Measurements from ENCODE around the gene ICAM2. TPM values are rescaled to one million over a fixed set of nuclear protein-coding genes. Genes with fewer than 3 reads are reported as not detected.
A peak's percentile ranks its signal among the peaks of the same experiment; 100 is the strongest.

ICAM2 gene
- total RNA-seq, 4 donors from 2014 or later: 22.4 to 75.1 (median 58.1) TPM

DNA sequence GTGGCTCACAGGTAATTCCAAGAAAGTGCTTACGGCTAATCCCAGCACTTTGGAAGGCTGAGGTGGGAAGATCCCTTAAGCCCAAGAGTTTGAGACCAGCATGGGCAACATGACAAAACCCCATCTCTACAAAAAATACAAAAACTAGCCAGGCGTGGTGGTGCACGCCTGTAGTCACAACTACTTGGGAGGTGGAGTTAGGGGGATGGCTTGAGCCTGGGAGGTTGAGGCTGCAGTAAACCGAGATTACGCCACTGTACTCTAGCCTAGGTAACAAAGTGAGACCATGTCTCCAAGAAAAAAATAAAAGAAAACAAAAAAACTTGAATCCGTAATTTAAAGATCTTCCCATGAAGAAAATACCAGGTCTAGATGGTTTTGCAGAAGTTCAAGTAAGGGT is 5.0 kb downstream of the ICAM2 start:
- 96% methylated on average over 6 of the region's 6 CpGs for WGBS
- Histone ChIP-seq H3K27me3 (peaks cover 0 to 6% (median 0%) of the 10 kb centered on the region in 4 donors), H3K4me1 (peaks cover 0 to 14% (median 4%) of the 10 kb centered on the region in 4 donors), H3K36me3 (no peaks in the 10 kb centered on the region), H3K4me3 (no peak overlapping the region), H3K27ac (replicated peaks in 1 of 4) (peak overlapping the region in 1 of 4 donors; percentile 44), H3K9me3 (no peaks in the 10 kb centered on the region)
- no peak for DNase-seq (ENCODE audit: extremely low spot score)
- TF ChIP-seq, protein P1, sequence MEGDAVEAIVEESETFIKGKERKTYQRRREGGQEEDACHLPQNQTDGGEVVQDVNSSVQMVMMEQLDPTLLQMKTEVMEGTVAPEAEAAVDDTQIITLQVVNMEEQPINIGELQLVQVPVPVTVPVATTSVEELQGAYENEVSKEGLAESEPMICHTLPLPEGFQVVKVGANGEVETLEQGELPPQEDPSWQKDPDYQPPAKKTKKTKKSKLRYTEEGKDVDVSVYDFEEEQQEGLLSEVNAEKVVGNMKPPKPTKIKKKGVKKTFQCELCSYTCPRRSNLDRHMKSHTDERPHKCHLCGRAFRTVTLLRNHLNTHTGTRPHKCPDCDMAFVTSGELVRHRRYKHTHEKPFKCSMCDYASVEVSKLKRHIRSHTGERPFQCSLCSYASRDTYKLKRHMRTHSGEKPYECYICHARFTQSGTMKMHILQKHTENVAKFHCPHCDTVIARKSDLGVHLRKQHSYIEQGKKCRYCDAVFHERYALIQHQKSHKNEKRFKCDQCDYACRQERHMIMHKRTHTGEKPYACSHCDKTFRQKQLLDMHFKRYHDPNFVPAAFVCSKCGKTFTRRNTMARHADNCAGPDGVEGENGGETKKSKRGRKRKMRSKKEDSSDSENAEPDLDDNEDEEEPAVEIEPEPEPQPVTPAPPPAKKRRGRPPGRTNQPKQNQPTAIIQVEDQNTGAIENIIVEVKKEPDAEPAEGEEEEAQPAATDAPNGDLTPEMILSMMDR (IDR thresholded peaks at IDR 0.05): no peak
- no peak for TF ChIP-seq POLR2AphosphoS5 (IDR thresholded peaks at IDR 0.05)
- no peak for TF ChIP-seq EP300 (IDR thresholded peaks at IDR 0.05)
- no peak for TF ChIP-seq POLR2A (IDR thresholded peaks at IDR 0.05; ENCODE audit: low read depth)
- intact Hi-C loops (cut with DNase I): no loop called here

- Histone ChIP-seq H3K4me3 (no peak overlapping the region), H3K27me3 (peaks cover 0 to 10% (median 0%) of the 10 kb centered on the region in 4 donors), H3K27ac (replicated peaks in 1 of 4) (no peak overlapping the region), H3K4me1 (peaks cover 26 to 43% (median 32%) of the 10 kb centered on the region in 4 donors), H3K9me3 (no peaks in the 10 kb centered on the region), H3K36me3 (peaks cover 0 to 6% (median 0%) of the 10 kb centered on the region in 4 donors)
- no peak for DNase-seq (ENCODE audit: extremely low spot score)
- no peak for TF ChIP-seq EP300 (IDR thresholded peaks at IDR 0.05)
- TF ChIP-seq POLR2AphosphoS5 (IDR thresholded peaks at IDR 0.05): no peak
- TF ChIP-seq, protein P1 (IDR thresholded peaks at IDR 0.05): no peak
- TF ChIP-seq POLR2A (IDR thresholded peaks at IDR 0.05; ENCODE audit: low read depth): no peak
- intact Hi-C loops (cut with DNase I): no loop called here
- 61% methylated on average over 8 of the region's 8 CpGs for WGBS
These were observed 10.6 kb downstream of the ICAM2 start for GRCh38 chr17:64009571-64010402.

GRCh38 chr17:64008830-64009229 is 11.6 kb downstream of the ICAM2 start:
- WGBS: 79% methylated on average over 4 of the region's 4 CpGs
- H3K4me3 ChIP-seq: no peak overlapping the region
- peaks cover 0 to 13% (median 1%) of the 10 kb centered on the region in 4 donors for H3K36me3 ChIP-seq
- peaks cover 0 to 10% (median 0%) of the 10 kb centered on the region in 4 donors for H3K27me3 ChIP-seq
- H3K4me1 ChIP-seq: peaks cover 26 to 43% (median 32%) of the 10 kb centered on the region in 4 donors
- peak overlapping the region in 3 of 4 donors; percentile 6 to 34 (median 33) for H3K27ac ChIP-seq (replicated peaks in 1 of 4)
- no peak for TF ChIP-seq POLR2AphosphoS5 (IDR thresholded peaks at IDR 0.05)
- no peak for TF ChIP-seq POLR2A (IDR thresholded peaks at IDR 0.05; ENCODE audit: low read depth)
- TF ChIP-seq, protein P1 (IDR thresholded peaks at IDR 0.05): no peak
- no peak for TF ChIP-seq EP300 (IDR thresholded peaks at IDR 0.05)
- no peak for DNase-seq (ENCODE audit: extremely low spot score)
- no peaks in the 10 kb centered on the region for H3K9me3 ChIP-seq
- intact Hi-C loops (cut with DNase I): no loop called here

GRCh38 chr17:64008346-64008745 is 12.1 kb downstream of the ICAM2 start:
- Histone ChIP-seq H3K36me3 (peaks cover 0 to 18% (median 3%) of the 10 kb centered on the region in 4 donors), H3K27ac (replicated peaks in 1 of 4) (peak overlapping the region in 3 of 4 donors; percentile 6 to 34 (median 33)), H3K9me3 (no peaks in the 10 kb centered on the region), H3K27me3 (peaks cover 0 to 10% (median 0%) of the 10 kb centered on the region in 4 donors), H3K4me3 (no peak overlapping the region), H3K4me1 (peaks cover 26 to 43% (median 32%) of the 10 kb centered on the region in 4 donors)
- intact Hi-C loops (cut with DNase I): no loop called here
- WGBS: 82% methylated on average over 5 of the region's 5 CpGs
- DNase-seq (ENCODE audit: extremely low spot score): no peak
- TF ChIP-seq, protein P1 (IDR thresholded peaks at IDR 0.05): no peak
- TF ChIP-seq POLR2A (IDR thresholded peaks at IDR 0.05; ENCODE audit: low read depth) (no peak), POLR2AphosphoS5 (IDR thresholded peaks at IDR 0.05) (no peak), EP300 (IDR thresholded peaks at IDR 0.05) (no peak)

All from esophagus muscularis mucosa (tissue), 4 donors.